HUES48 (cell line): ENCODE results near the gene LIPE.

Source experiments
- H3K27ac ChIP-seq: one replicate; pipeline ENCODE4 v1.7.0; 2013; ENCODE audit warnings: low read depth, low read length, inconsistent platforms
- H3K27me3 ChIP-seq: 2 replicates; pipeline ENCODE4 v1.6.1; 2013; ENCODE audit warnings: mild to moderate bottlenecking, low read length; ENCODE audit not compliant: control insufficient read depth, insufficient read depth
- H3K36me3 ChIP-seq: 2 replicates; pipeline ENCODE4 v1.6.1; 2013; ENCODE audit warnings: low read length; ENCODE audit not compliant: control insufficient read depth, insufficient read depth
- H3K4me1 ChIP-seq: 2 replicates; pipeline ENCODE4 v1.6.1; 2013; ENCODE audit warnings: mild to moderate bottlenecking, low read length; ENCODE audit not compliant: control insufficient read depth, insufficient read depth
- H3K4me3 ChIP-seq: 2 replicates; pipeline ENCODE4 v1.5.1; 2013; ENCODE audit warnings: mild to moderate bottlenecking, low read depth, low read length
- H3K9ac ChIP-seq: 2 replicates; pipeline ENCODE4 v1.6.1; 2013; ENCODE audit warnings: mild to moderate bottlenecking, low read depth, low read length, moderate library complexity
- H3K9me3 ChIP-seq: 2 replicates; pipeline ENCODE4 v1.6.1; 2013; ENCODE audit warnings: low read length; ENCODE audit not compliant: control insufficient read depth, insufficient read depth

The LIPE gene

GRCh38 chr19:42410371-42410770 is 16.8 kb downstream of the LIPE start:
- no peaks in the 10 kb centered on the region for H3K36me3 ChIP-seq
- H3K27me3 ChIP-seq, result peaks cover 66% of the 10 kb centered on the region
- H3K27ac ChIP-seq, result no peak overlapping the region

GRCh38 chr19:42409477-42409876 is 17.7 kb downstream of the LIPE start:
- H3K27me3 ChIP-seq, result peaks cover 62% of the 10 kb centered on the region

More at GRCh38 chr19:42410371-42410770, 16.8 kb downstream of the LIPE start:
- Histone ChIP-seq H3K9me3 (no peaks in the 10 kb centered on the region), H3K4me1 (no peaks in the 10 kb centered on the region; the same call in 1 of the 2 replicates), H3K9ac (no peak overlapping the region), H3K4me3 (no peak overlapping the region)

DNA sequence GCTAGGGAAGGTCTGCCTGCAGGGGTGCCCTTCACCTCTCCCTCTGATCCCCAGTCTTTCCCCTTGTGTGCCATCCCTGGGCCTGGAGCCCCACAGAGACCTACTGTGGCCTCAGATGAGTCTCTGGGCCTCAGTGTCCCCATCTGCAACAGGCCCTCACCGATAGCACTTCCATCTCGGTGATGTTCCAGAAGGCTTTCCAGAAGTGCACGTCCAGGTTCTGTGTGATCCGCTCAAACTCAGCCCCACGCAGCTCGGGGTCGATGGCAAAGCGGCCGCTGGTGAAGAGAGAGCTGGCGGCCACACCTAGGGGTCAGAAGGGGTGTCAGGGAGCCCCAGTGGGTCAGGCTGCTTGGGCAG is 19.4 kb downstream of the LIPE start:
- Histone ChIP-seq H3K4me3 (no peak overlapping the region), H3K36me3 (no peaks in the 10 kb centered on the region; the same call in 1 of the 2 replicates), H3K4me1 (peaks cover under 1% of the 10 kb centered on the region; the same call in 1 of the 2 replicates), H3K27ac (no peak overlapping the region), H3K9ac (no peak overlapping the region), H3K9me3 (no peaks in the 10 kb centered on the region), H3K27me3 (peaks cover 51% of the 10 kb centered on the region)

More at GRCh38 chr19:42409477-42409876, 17.7 kb downstream of the LIPE start:
- Histone ChIP-seq H3K27ac (no peak overlapping the region), H3K9ac (no peak overlapping the region), H3K4me3 (no peak overlapping the region), H3K36me3 (no peaks in the 10 kb centered on the region), H3K9me3 (no peaks in the 10 kb centered on the region), H3K4me1 (no peaks in the 10 kb centered on the region; the same call in 1 of the 2 replicates)

- H3K27ac ChIP-seq, result no peak overlapping the region
- H3K27me3 ChIP-seq, result peaks cover 51% of the 10 kb centered on the region
- peaks cover 6% of the 10 kb centered on the region; the same call in 1 of the 2 replicates for H3K4me1 ChIP-seq
- H3K4me3 ChIP-seq, result no peak overlapping the region
- no peak overlapping the region for H3K9ac ChIP-seq
- no peaks in the 10 kb centered on the region; the same call in 1 of the 2 replicates for H3K36me3 ChIP-seq
- H3K9me3 ChIP-seq, result no peaks in the 10 kb centered on the region
Measured at GRCh38 chr19:42407085-42407815, 19.9 kb downstream of the LIPE start.

GRCh38 chr19:42406111-42406510 is 21.1 kb downstream of the LIPE start:
- H3K36me3 ChIP-seq, result no peaks in the 10 kb centered on the region; the same call in 1 of the 2 replicates
- H3K9ac ChIP-seq, result no peak overlapping the region

DNA sequence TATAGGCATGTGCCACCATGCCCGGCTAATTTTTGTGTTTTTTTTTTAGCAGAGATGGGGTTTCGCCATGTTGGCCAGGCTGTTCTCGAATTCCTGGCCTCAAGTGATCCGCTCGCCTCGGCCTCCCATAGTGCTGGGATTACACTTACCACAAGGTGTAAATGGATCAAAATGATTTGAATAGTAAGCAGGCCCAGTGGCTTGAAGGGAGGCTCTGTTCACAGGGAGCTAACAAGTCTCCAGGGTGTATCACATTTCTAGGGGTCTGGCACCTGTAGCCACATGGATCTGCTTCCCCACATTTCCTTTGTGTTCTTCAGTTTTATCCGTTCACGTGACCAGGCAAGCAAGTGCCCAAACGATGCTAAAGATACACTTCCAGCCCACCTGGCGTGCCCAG is 23.6 kb downstream of the LIPE start:
- Histone ChIP-seq H3K4me1 (peaks cover 11% of the 10 kb centered on the region; the same call in 1 of the 2 replicates), H3K4me3 (no peak overlapping the region), H3K9ac (no peak overlapping the region), H3K27ac (no peak overlapping the region), H3K36me3 (no peaks in the 10 kb centered on the region; the same call in 1 of the 2 replicates), H3K27me3 (peaks cover 31% of the 10 kb centered on the region), H3K9me3 (no peaks in the 10 kb centered on the region)

More at GRCh38 chr19:42406111-42406510, 21.1 kb downstream of the LIPE start:
- H3K27ac ChIP-seq, result no peak overlapping the region
- H3K27me3 ChIP-seq, result peaks cover 44% of the 10 kb centered on the region
- peaks cover 8% of the 10 kb centered on the region; the same call in 1 of the 2 replicates for H3K4me1 ChIP-seq
- H3K4me3 ChIP-seq, result no peak overlapping the region
- H3K9me3 ChIP-seq, result no peaks in the 10 kb centered on the region

- no peaks in the 10 kb centered on the region for H3K9me3 ChIP-seq
- no peak overlapping the region for H3K27ac ChIP-seq
- peak overlapping the region; percentile 61; the same call in 1 of the 2 replicates for H3K9ac ChIP-seq
- peaks cover 26% of the 10 kb centered on the region for H3K27me3 ChIP-seq
- no peaks in the 10 kb centered on the region; the same call in 1 of the 2 replicates for H3K36me3 ChIP-seq
- peak overlapping the region; percentile 77 for H3K4me3 ChIP-seq
- peaks cover 15% of the 10 kb centered on the region; the same call in 1 of the 2 replicates for H3K4me1 ChIP-seq
Measured at GRCh38 chr19:42402376-42403116, 24.6 kb downstream of the LIPE start.

GRCh38 chr19:42401365-42402303 is 25.6 kb downstream of the LIPE start:
- Histone ChIP-seq H3K4me3 (peak overlapping the region; percentile 77), H3K36me3 (no peaks in the 10 kb centered on the region; the same call in 1 of the 2 replicates), H3K4me1 (peaks cover 18% of the 10 kb centered on the region; the same call in 1 of the 2 replicates), H3K27me3 (peaks cover 19% of the 10 kb centered on the region), H3K27ac (peak overlapping the region; percentile 84), H3K9ac (peak overlapping the region; percentile 61), H3K9me3 (no peaks in the 10 kb centered on the region)

GRCh38 chr19:42400404-42400803 is 26.8 kb downstream of the LIPE start:
- Histone ChIP-seq H3K4me3 (no peak overlapping the region), H3K27ac (no peak overlapping the region), H3K36me3 (no peaks in the 10 kb centered on the region; the same call in 1 of the 2 replicates), H3K27me3 (peaks cover 19% of the 10 kb centered on the region), H3K4me1 (peaks cover 24% of the 10 kb centered on the region), H3K9ac (no peak overlapping the region), H3K9me3 (no peaks in the 10 kb centered on the region)
